HG03558 (cell line): ENCODE results near the gene PLCB1.

Source experiments
- ATAC-seq: cut with Tn5 transposase; IDR thresholded peaks from one replicate; pipeline ENCODE4 v1.9.1; 2021; ENCODE audit warnings: moderate number of reproducible peaks; ENCODE audit not compliant: unreplicated experiment; ENCODE audit errors: extremely low read depth

The PLCB1 gene

GRCh38 chr20:8203366-8203765 lies 71.3 kb downstream of the PLCB1 start:
- no peak for ATAC-seq

DNA sequence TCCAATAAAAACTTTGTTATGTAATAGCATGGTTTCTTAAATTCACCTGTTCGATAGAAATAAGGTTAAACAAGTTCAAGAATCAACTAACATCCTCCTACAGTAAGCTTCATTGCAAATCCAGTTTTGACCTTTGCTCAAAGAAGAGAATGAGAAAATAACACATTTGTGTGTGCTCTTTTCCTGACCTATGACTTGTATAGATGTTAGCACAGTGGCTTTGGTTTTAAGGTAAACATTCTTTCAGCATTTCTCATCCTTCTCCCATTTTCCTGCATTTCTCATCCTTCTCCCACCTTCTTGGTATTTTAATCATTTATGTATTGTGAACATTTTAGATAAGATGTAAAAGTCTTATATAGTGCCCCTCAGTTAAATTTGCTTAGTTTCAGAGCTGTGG lies 73.9 kb downstream of the PLCB1 start:
- ATAC-seq, result no peak

GRCh38 chr20:8208226-8208625 lies 76.2 kb downstream of the PLCB1 start:
- no peak for ATAC-seq

DNA sequence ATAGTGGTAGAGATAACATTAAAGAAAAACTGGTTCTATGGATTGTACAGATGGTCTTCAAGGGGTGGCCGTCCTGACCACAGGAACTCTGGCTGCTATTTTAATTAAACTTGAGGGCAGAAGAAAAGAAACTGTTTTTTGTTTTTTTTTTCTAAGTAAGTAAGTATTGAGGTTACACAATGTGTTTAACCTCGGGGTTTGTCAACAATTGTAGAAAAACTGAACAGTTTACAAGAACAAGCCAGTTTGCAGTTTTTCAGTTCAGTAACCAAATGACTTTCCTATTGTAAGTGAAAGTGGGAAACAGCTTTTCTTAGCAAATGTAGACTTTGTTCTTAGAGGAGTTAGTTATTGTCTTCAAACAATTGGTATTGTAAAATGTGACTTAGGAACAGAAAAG lies 77.0 kb downstream of the PLCB1 start:
- peak; percentile 36 for ATAC-seq

DNA sequence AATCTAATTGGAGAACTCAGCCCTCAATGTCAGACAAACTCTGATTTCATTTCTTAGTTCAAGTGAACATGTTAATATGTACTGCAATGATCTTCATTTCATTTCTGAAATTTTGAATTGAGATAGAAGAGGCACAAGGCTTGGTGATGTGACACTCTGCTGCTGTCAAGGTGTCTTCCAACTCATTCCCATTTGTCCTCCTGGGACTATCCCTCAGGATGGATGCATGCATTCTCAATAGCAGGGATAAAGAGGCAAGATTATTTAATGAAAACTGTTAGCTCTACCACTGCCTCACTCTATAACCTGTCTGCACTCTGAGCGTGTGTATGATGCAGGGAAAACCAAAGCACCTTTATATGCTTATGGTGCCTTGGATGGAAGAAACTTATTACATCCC lies 78.7 kb downstream of the PLCB1 start:
- no peak for ATAC-seq

DNA sequence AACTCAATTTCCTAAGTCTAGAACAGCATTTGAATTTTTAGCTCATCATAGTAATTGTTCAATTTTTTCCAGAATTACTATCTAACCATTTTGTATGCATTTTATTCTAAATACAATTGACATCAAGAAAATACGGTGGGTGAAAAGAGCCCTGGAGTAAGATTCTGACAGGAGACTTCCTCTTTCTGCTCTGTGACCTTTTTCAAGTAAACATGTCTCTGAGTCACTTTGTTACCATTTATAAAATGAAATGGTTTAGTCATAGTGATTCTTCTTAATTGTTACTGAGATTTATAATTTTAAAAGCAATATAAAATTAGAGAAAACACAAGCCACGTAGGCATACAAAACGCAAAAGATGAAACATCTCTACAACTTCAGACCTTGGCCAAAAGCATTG lies 80.2 kb downstream of the PLCB1 start:
- ATAC-seq, result no peak

DNA sequence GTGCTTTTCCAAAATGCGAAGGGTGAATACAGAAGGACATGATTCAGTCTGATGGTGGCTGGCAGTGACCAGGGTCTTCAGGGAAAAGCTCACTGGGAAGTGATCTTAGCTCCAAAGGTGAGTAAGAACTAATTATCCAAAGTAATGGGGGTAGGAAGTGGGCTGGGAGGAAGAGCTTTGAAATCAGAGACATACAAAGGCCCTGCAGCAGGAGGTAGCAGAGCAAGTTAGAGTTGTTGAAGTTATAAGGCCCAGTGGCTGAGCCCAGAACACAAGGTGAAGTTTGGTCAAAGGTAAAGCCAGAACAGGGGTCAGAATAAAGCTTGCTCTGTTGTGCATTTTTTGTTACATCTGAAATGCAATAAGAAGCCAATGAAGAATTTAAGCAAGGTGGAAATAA lies 81.2 kb downstream of the PLCB1 start:
- no peak for ATAC-seq

- peak; percentile 79 for ATAC-seq
These were observed 81.9 kb downstream of the PLCB1 start for GRCh38 chr20:8213831-8214587.

DNA sequence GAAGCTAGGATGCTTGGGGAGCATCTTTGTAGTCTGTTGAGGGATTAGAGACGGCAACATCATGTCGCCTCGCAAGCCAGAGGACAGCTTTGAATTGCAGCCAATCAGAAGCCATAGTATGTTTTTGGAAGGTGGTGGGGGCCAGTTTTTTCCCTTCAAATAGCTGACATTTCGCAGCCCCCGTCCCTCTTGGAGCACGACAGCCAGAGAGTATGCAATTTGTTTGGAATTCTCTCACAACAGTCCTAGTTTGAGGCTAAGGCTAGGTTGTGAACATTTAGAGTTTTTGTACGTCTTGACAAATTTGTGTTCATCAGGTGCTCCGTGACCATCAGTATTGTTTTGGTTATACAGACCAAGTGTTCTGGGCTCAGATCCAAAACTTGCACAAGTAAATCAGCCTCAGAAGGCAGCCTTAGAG lies 83.3 kb downstream of the PLCB1 start:
- no peak for ATAC-seq

- ATAC-seq, result no peak
These were observed 84.5 kb downstream of the PLCB1 start for GRCh38 chr20:8216375-8217200.

DNA sequence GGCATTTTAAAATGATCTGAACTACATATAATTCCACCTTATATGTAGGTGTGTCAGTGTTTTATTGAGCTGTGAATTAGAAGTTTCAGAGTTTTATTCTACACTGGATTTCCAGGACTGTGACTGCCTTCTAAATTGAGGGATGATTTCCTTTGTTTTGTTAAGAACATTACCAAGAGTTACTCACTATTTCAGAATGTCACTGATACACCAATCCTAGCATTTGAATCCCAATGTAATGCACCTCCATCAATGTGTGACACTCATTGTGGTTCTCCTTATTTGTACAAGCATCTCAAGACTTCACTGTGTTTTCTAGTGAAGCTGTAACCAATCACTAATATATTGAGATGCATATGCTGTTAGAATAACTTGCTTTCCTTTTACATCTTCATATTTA lies 86.8 kb downstream of the PLCB1 start:
- ATAC-seq, result no peak

DNA sequence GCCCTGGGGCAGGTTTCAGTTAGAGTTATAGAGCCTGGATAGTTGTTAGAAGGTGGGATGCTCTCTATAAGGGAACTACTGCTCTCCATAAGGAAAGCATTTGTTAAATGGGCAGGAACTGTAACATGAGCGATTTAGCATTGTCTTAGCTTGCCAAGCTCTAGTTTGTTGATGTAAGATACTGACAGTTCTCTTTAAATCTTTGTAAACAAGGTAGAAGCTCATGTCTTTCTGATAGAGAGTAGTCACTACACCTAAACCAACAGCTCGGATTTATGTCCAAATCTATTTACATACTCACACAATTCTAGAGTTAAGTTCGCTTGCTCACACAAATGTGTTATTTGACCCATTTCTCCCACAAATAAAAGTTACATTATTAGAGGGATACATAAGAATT lies 87.3 kb downstream of the PLCB1 start:
- no peak for ATAC-seq

GRCh38 chr20:8220716-8221115 lies 88.7 kb downstream of the PLCB1 start:
- ATAC-seq, result no peak

DNA sequence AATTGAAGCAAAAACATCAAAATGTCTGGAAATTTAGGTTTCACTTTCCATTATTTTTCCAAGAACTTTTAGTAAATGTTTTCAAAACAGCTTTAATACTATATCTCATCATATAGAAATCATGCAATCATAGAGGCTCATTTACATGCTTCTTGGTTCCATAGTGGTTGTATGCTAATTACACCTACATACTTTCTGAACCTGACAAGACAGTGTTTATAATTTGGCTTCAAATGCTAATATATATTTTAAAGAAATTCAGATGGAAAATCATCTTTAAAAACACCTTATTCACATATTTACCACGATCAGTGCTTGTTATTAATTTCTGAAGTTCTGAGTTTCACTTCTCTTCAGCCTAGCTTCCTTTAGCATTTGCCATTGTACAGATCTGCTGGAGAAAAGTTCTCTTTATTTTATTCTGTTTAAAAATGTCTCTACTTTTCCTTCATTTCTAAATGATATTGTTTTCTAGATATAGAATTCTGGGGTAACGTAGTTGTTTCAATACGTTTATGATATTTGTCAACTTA lies 89.9 kb downstream of the PLCB1 start:
- peak; percentile 47 for ATAC-seq

DNA sequence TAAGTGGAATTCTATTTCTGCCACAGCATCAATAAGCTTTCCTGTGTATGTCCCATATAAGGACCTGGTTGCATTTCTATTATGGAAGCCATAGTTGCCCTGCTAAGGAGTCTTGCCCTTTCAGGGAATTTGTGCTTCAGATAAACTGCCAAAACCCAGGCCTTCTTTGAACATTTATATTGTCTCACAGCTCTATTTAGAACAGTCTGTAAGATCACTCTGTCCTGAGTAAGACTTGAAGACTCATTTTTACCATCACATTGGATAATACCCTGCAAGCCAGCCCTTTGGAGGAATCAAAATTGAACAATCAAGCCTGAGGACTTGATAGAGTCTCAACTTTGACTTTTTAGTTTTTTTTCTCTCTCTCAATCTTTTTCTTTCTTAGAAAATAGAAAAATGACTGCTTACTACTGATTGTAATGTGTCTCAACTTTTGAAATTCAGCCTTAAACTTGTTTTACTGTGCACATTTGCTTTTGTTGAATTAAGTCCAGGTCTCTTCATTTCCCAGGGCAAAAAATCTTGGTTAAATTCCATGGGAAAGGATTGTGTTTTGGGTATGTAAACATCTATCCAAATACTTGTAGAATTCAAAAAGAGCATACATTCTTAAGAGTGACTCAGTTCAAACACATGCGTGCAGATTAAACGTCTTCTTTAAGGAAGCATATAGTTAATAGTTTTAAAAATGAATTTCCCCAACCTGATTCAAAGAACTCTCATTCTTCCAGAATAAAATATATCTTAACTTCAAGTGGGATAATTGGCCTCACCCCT lies 91.2 kb downstream of the PLCB1 start:
- ATAC-seq, result no peak

GRCh38 chr20:8225658-8226057 lies 93.6 kb downstream of the PLCB1 start:
- ATAC-seq, result no peak

DNA sequence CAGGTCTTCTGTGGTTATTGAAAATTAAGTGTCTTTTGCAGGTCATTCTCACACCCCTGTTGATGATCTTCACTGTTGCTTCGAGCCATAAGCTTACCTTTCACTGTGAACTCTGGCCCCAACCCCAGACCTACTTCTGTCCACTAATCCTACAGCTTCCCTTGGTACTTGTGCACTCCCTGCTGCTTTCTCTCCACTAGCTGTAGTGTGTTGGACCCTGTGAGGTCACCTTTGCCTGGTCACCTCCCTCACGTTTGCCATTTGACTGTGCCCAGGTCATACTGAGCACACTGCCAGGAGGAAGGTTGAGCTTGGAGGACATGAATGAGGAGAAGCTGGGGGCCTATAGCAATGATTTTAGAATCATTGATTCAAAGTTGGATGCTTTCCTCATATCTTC lies 94.0 kb downstream of the PLCB1 start:
- ATAC-seq, result no peak

GRCh38 chr20:8227293-8227692 lies 95.2 kb downstream of the PLCB1 start:
- ATAC-seq, result no peak

DNA sequence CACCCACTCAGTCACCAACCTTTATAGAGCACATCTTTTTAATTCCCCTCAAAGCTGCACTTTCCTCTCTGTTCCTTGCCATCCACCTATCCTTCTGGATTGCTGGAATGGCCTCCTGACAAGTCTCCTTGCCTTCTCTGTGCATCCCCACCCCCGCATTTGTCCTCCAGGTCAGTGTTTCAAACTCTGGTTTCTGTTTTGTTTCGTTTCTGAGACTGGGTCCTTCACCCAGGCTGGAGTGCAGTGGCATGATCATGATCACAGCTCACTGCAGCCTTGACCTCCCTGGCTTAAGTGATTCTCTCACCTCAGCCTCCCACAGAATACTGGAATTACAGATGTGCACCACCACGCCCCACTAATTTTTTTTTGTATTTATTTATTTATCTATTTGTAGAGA lies 96.2 kb downstream of the PLCB1 start:
- ATAC-seq, result no peak

DNA sequence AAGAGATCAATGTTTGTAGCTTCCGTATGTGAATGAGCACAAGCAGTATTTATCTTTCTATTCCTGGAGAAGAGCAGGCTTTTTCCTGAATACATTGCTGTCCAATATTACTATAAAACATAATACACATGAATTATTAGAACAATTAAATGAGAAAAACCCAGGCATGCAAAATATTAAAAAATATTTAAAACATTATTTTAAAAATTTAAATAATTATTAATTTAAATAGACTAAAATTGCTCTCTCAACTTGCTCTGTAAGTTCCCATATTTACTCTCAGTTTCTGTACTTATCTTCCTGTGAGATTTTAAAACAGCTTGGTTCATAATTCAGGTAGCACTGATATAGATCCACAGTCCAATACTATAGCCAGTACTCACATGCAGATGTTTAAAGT lies 97.0 kb downstream of the PLCB1 start:
- ATAC-seq, result no peak

GRCh38 chr20:8231038-8231437 lies 99.0 kb downstream of the PLCB1 start:
- no peak for ATAC-seq
